ENCODE measurements around the gene PRKAR1B.

- TF ChIP-seq ZNF274 (IDR thresholded peaks at IDR 0.05; ENCODE audit: low read depth, low read length) (no peak), YY1 (IDR thresholded peaks at IDR 0.05; ENCODE audit: insufficient read depth, insufficient read length) (no peak), SUZ12 (IDR thresholded peaks at IDR 0.05; ENCODE audit: extremely low read depth, insufficient read depth, insufficient read length) (no peak)
Observed at GRCh38 chr7:608954-609353, 118.1 kb downstream of the PRKAR1B start.

Measured in NT2/D1 (cell line).